Measurements from ENCODE around the gene TRIM17. TPM values are rescaled to one million over a fixed set of nuclear protein-coding genes. Genes with fewer than 3 reads are reported as not detected.

Gene TRIM17
- total and polyA plus RNA-seq, 2 of the 8 experiments (the other 6 are each of a cell fraction or from before 2014, with no cell fraction given): 1.1 to 2.2 TPM

- Histone ChIP-seq H3K4ac (replicated peaks; ENCODE audit: insufficient read length, low read depth, low read length) (no peak overlapping the region), H3K79me1 (ENCODE audit: low read depth, low read length) (peaks cover 20% of the 10 kb centered on the region), H3K27ac (ENCODE audit: low read depth, low read length) (no peak overlapping the region), H4K8ac (ENCODE audit: extremely low read depth, insufficient read depth, low read length) (no peak overlapping the region), H2AK5ac (ENCODE audit: low read depth, low read length) (no peak overlapping the region), H3K36me3 (ENCODE audit: control insufficient read depth in 2 of 4, insufficient read depth in 4 of 4, low read length in 3 of 4) (peaks cover 8 to 54% (median 29%) of the 10 kb centered on the region in 4 experiments; a peak in 6 of 8 replicates), H2BK12ac (ENCODE audit: low read depth, low read length) (no peak overlapping the region), H3K18ac (ENCODE audit: extremely low read depth, low read length) (no peak overlapping the region), H2BK15ac (ENCODE audit: low read length) (no peak overlapping the region), H2BK20ac (ENCODE audit: low read length) (no peak overlapping the region), H4K20me1 (replicated peaks in 1 of 2; ENCODE audit: control insufficient read depth in 1 of 2, insufficient read depth in 2 of 2, low read length in 2 of 2) (peaks cover 14 to 44% of the 10 kb centered on the region in 2 experiments), H4K5ac (ENCODE audit: insufficient read length, low read depth, low read length) (no peak overlapping the region), H2AFZ (ENCODE audit: low read length) (no peak overlapping the region), H4K91ac (replicated peaks; ENCODE audit: insufficient read length, low read length) (no peak overlapping the region), H3K27me3 (replicated peaks in 1 of 4; ENCODE audit: control insufficient read depth in 3 of 4, extremely low read depth in 1 of 4, insufficient read depth in 3 of 4, low read length in 3 of 4) (no peaks in the 10 kb centered on the region), H3K9me3 (ENCODE audit: insufficient read depth in 2 of 2, low read depth in 1 of 2, low read length in 1 of 2) (no peaks in the 10 kb centered on the region), H3K14ac (ENCODE audit: insufficient read length) (no peak overlapping the region), H3K4me2 (ENCODE audit: insufficient read depth in 1 of 2, low read depth in 2 of 2, low read length in 2 of 2) (no peak overlapping the region), H3K4me3 (ENCODE audit: extremely low read depth in 1 of 4, insufficient read depth in 2 of 4, low read depth in 3 of 4, low read length in 4 of 4) (no peak overlapping the region), H3K56ac (replicated peaks; ENCODE audit: insufficient read length, low read depth, low read length) (no peak overlapping the region), H2BK5ac (ENCODE audit: low read depth, low read length) (no peak overlapping the region), H3K9ac (replicated peaks in 1 of 4; ENCODE audit: extremely low read depth in 1 of 4, low read depth in 3 of 4, low read length in 3 of 4) (no peak overlapping the region), H3K23ac (ENCODE audit: insufficient read length) (no peak overlapping the region), H3K4me1 (replicated peaks in 1 of 4; ENCODE audit: control insufficient read depth in 3 of 4, insufficient read depth in 4 of 4, low read length in 3 of 4) (peaks cover 0 to 3% (median 1%) of the 10 kb centered on the region in 4 experiments; a peak in 4 of 7 replicates), H3K23me2 (ENCODE audit: low read depth, low read length) (peaks cover under 1% of the 10 kb centered on the region; the same call in 1 of the 2 replicates), H2BK120ac (replicated peaks; ENCODE audit: low read depth, low read length) (no peak overlapping the region), H3K79me2 (ENCODE audit: control insufficient read depth in 1 of 2, insufficient read depth in 2 of 2, low read length in 2 of 2) (peaks cover 3 to 33% of the 10 kb centered on the region in 2 experiments; a peak in 3 of 4 replicates)
- ChIA-PET POLR2A (ENCODE audit: partially characterized antibody) (interaction anchor here (1.1 to 1.4 kb wide), 2 partner anchors 9 to 10 kb away, joined by 3 to 7 read pairs; no protein-coding TSS in a partner anchor), CTCF (ENCODE audit: partially characterized antibody) (no interaction called here)
- 94% methylated on average over 10 of the region's 11 CpGs; no CpG with 5 or more reads in 1 of the 2 experiments for WGBS, 2 experiments (ENCODE audit: extremely low coverage in 1 of 2, insufficient coverage in 1 of 2, insufficient read length in 1 of 2, insufficient replicate concordance in 2 of 2, low coverage in 1 of 2, low lambda C conversion rate in 2 of 2, missing lambda C conversion rate in 1 of 2)
- no peak for DNase-seq (ENCODE audit: low read depth in 1 of 2, low spot score in 2 of 2)
- TF ChIP-seq ASH2L (IDR thresholded peaks at IDR 0.05; ENCODE audit: low read length) (no peak), ATF3 (IDR thresholded peaks at IDR 0.05; ENCODE audit: insufficient read depth, low read depth, low read length) (no peak), CBX5 (IDR thresholded peaks at IDR 0.05; ENCODE audit: low read depth, low read length) (no peak), KDM5A (IDR thresholded peaks at IDR 0.05; ENCODE audit: low read length) (no peak), EGR1 (IDR thresholded peaks at IDR 0.05; ENCODE audit: borderline replicate concordance, low read depth, low read length) (no peak), POLR2AphosphoS5 (IDR thresholded peaks at IDR 0.05; ENCODE audit: low read depth, low read length) (no peak), RAD21 (IDR thresholded peaks at IDR 0.05 in 1 of 2, conservative IDR thresholded peaks at IDR 0.05 in 1 of 2; ENCODE audit: low read depth in 2 of 2, low read length in 2 of 2) (no peak), FOSL1 (IDR thresholded peaks at IDR 0.05; ENCODE audit: insufficient read depth, low read depth, low read length) (no peak), MAX (IDR thresholded peaks at IDR 0.05) (no peak), TAF7 (optimal IDR thresholded peaks at IDR 0.05; ENCODE audit: borderline replicate concordance, low read depth, low read length) (no peak), POU5F1 (IDR thresholded peaks at IDR 0.05; ENCODE audit: low read depth, low read length) (no peak), E2F6 (IDR thresholded peaks at IDR 0.05) (no peak)
- no peak for FAIRE-seq
These were observed 16.4 kb downstream of the TRIM17 start for GRCh38 chr1:228400237-228400651.
